ENCODE measurements around the gene CAPN11. TPM values are rescaled to one million over a fixed set of nuclear protein-coding genes. Genes with fewer than 3 reads are reported as not detected.

CAPN11 gene
- total and polyA plus RNA-seq, 9 of the 15 experiments (the other 6 are each of a cell fraction or from before 2014, with no cell fraction given), result 0.03 to 0.61 (median 0.17) TPM; not detected in 1

- in situ Hi-C loops (cut with MboI) (no loop called here), intact Hi-C loops (cut with micrococcal nuclease) (no loop called here)
- BruUV-seq (replicated peaks), result no TSS peak
- FAIRE-seq, result no peak
- CTCF ChIA-PET (ENCODE audit: low intra/inter-chr PET ratio), result interaction anchor here (0.7 to 3.3 kb wide), 2 partner anchors 14 to 60 kb away, joined by 3 to 26 read pairs; no protein-coding TSS in a partner anchor
- peak; percentile 18; the same call in 1 of the 2 replicates for TF ChIP-seq RBFOX2 (IDR thresholded peaks at IDR 0.05; ENCODE audit: low read depth, low read length)
- no peak for TF ChIP-seq ZSCAN29 (IDR thresholded peaks at IDR 0.05)
- 0 out of 2 replicates have a peak, but pooled peaks have one; percentile 22 for TF ChIP-seq POLR2G (IDR thresholded peaks at IDR 0.05; ENCODE audit: low read depth, low read length)
- no peak overlapping the region for H3K27ac ChIP-seq (ENCODE audit: extremely low read depth, low read depth, low read length)
- no peaks in the 10 kb centered on the region for H4K20me1 ChIP-seq (replicated peaks; ENCODE audit: control insufficient read depth, insufficient read depth, low read length)
- H3K4me2 ChIP-seq (ENCODE audit: insufficient read depth, low read length), result no peak overlapping the region
- 86% methylated on average over 16 of the region's 16 CpGs for WGBS (ENCODE audit: insufficient coverage, low coverage, missing lambda C conversion rate)
- H3K79me2 ChIP-seq (ENCODE audit: control insufficient read depth, insufficient read depth, low read length), result peaks cover 9% of the 10 kb centered on the region; the same call in 1 of the 3 replicates
- no peaks in the 10 kb centered on the region for H3K27me3 ChIP-seq (ENCODE audit: control insufficient read depth in 2 of 2, insufficient read depth in 2 of 2, low read length in 2 of 2)
- H3K9me1 ChIP-seq (ENCODE audit: control insufficient read depth, insufficient read depth, low read length), result no peaks in the 10 kb centered on the region
- H3K9ac ChIP-seq (ENCODE audit: insufficient read depth in 1 of 2, low read depth in 2 of 2, low read length in 2 of 2), result peak overlapping the region in 1 of 2 experiments; percentile 66; a peak in 2 of 4 replicates
- no peak for DNase-seq (ENCODE audit: extremely low read depth in 1 of 4, low spot score in 3 of 4)
- H3K4me3 ChIP-seq, result no peak overlapping the region
- peaks cover 11 to 40% of the 10 kb centered on the region in 2 experiments; a peak in 4 of 5 replicates for H3K4me1 ChIP-seq (replicated peaks in 1 of 2; ENCODE audit: control insufficient read depth in 2 of 2, insufficient read depth in 2 of 2, low read length in 2 of 2)
- no peak overlapping the region for H2AFZ ChIP-seq (ENCODE audit: low read depth, low read length)
- POLR2A ChIA-PET, result interaction anchor here (1.1 to 6.0 kb wide), 2 partner anchors 14 to 101 kb away, joined by 3 to 90 read pairs; partner anchors contain the start of gene HSP90AB1
- peaks cover 70% of the 10 kb centered on the region for H3K36me3 ChIP-seq (ENCODE audit: control insufficient read depth, insufficient read depth, low read length)
- ATAC-seq, result no peak
- H3K9me3 ChIP-seq (replicated peaks; ENCODE audit: control insufficient read depth, insufficient read depth, low read depth, low read length), result no peaks in the 10 kb centered on the region
These were observed 74.3 kb downstream of the CAPN11 start for GRCh38 chr6:44232676-44233566.

Data from K562 (cell line).